ENCODE data around the gene DENND1A. TPM values are rescaled to one million over a fixed set of nuclear protein-coding genes. Genes with fewer than 3 reads are reported as not detected.

DENND1A gene
- total RNA-seq, 1 experiment from 2014 or later: 29.7 TPM

DNA sequence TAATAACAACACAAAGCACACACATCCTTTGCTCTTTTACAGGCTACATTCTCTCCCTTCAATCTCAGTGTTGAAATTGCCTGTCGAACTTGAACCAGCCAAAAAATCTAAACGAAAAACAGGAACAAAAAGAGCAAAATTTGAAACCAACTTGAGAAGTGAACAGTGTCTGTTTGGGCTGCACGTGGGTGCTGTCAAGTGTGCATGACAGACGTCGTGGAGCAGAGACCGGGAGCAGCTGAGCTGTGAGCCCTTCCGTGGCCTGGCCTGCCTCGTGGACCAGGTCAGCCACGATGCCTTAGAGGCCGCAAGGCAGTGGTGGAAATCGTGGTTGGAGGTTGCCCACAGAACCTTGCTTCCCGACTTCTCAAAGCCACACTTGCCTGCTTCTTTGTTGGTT is 34.8 kb upstream of the DENND1A start:
- Histone ChIP-seq H2AFZ (ENCODE audit: low read length) (no peak overlapping the region), H3K9ac (ENCODE audit: low read length) (no peak overlapping the region), H3K27me3 (ENCODE audit: low read length) (0 out of 2 replicates have a peak, but pooled peaks cover 3% of the 10 kb centered on the region), H3K27ac (ENCODE audit: low read length) (no peak overlapping the region), H3K36me3 (ENCODE audit: low read depth, low read length) (no peaks in the 10 kb centered on the region), H3K9me2 (replicated peaks; ENCODE audit: low read length) (no peaks in the 10 kb centered on the region), H3K4me2 (ENCODE audit: low read length) (no peak overlapping the region), H3K79me2 (ENCODE audit: low read length) (no peaks in the 10 kb centered on the region), H3K4me3 (ENCODE audit: low read length) (no peak overlapping the region), H4K20me1 (ENCODE audit: low read length) (no peaks in the 10 kb centered on the region), H3F3A (ENCODE audit: low read length, unreplicated experiment) (no peaks in the 10 kb centered on the region), H3K4me1 (ENCODE audit: insufficient read depth, low read length) (no peaks in the 10 kb centered on the region), H3K9me3 (ENCODE audit: low read length) (no peaks in the 10 kb centered on the region)
- TF ChIP-seq EZH2phosphoT487 (IDR thresholded peaks at IDR 0.05; ENCODE audit: borderline replicate concordance, low read length) (no peak), EZH2 (IDR thresholded peaks at IDR 0.05; ENCODE audit: low read length, unreplicated experiment) (no peak)
- TF ChIP-seq, protein P1, sequence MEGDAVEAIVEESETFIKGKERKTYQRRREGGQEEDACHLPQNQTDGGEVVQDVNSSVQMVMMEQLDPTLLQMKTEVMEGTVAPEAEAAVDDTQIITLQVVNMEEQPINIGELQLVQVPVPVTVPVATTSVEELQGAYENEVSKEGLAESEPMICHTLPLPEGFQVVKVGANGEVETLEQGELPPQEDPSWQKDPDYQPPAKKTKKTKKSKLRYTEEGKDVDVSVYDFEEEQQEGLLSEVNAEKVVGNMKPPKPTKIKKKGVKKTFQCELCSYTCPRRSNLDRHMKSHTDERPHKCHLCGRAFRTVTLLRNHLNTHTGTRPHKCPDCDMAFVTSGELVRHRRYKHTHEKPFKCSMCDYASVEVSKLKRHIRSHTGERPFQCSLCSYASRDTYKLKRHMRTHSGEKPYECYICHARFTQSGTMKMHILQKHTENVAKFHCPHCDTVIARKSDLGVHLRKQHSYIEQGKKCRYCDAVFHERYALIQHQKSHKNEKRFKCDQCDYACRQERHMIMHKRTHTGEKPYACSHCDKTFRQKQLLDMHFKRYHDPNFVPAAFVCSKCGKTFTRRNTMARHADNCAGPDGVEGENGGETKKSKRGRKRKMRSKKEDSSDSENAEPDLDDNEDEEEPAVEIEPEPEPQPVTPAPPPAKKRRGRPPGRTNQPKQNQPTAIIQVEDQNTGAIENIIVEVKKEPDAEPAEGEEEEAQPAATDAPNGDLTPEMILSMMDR (conservative IDR thresholded peaks at IDR 0.05; ENCODE audit: low read depth, low read length): no peak
- ChIA-PET CTCF (no interaction called here), POLR2A (ENCODE audit: unreplicated experiment) (no interaction called here)
- ATAC-seq (no peak), DNase-seq (no peak)
- no TSS peak for BruUV-seq (replicated peaks)
- intact Hi-C loops (cut with micrococcal nuclease): no loop called here

GRCh38 chr9:123960965-123961364 is 31.0 kb upstream of the DENND1A start:
- H3K4me3 ChIP-seq (ENCODE audit: low read length): no peak overlapping the region

GRCh38 chr9:123960366-123960765 is 30.4 kb upstream of the DENND1A start:
- Histone ChIP-seq H3K9me2 (replicated peaks; ENCODE audit: low read length) (no peaks in the 10 kb centered on the region), H3K36me3 (ENCODE audit: low read depth, low read length) (no peaks in the 10 kb centered on the region), H3K4me2 (ENCODE audit: low read length) (no peak overlapping the region), H3K79me2 (ENCODE audit: low read length) (no peaks in the 10 kb centered on the region), H3K27ac (ENCODE audit: low read length) (no peak overlapping the region), H3K4me3 (ENCODE audit: low read length) (no peak overlapping the region), H3K27me3 (ENCODE audit: low read length) (no peaks in the 10 kb centered on the region), H2AFZ (ENCODE audit: low read length) (no peak overlapping the region), H3F3A (ENCODE audit: low read length, unreplicated experiment) (no peaks in the 10 kb centered on the region), H3K9ac (ENCODE audit: low read length) (no peak overlapping the region), H3K9me3 (ENCODE audit: low read length) (no peaks in the 10 kb centered on the region), H3K4me1 (ENCODE audit: insufficient read depth, low read length) (no peaks in the 10 kb centered on the region), H4K20me1 (ENCODE audit: low read length) (no peaks in the 10 kb centered on the region)
- BruUV-seq (replicated peaks): no TSS peak
- no peak for TF ChIP-seq EZH2 (IDR thresholded peaks at IDR 0.05; ENCODE audit: low read length, unreplicated experiment)
- TF ChIP-seq, protein P1 (conservative IDR thresholded peaks at IDR 0.05; ENCODE audit: low read depth, low read length): peak; percentile 39
- no peak for TF ChIP-seq EZH2phosphoT487 (IDR thresholded peaks at IDR 0.05; ENCODE audit: borderline replicate concordance, low read length)
- POLR2A ChIA-PET (ENCODE audit: unreplicated experiment): no interaction called here
- CTCF ChIA-PET: interaction anchor here (0.6 kb wide), 1 partner anchor 75 kb away, joined by 3 read pairs; no protein-coding TSS in a partner anchor
- ATAC-seq (no peak), DNase-seq (no peak)
- intact Hi-C loops (cut with micrococcal nuclease): no loop called here

More at GRCh38 chr9:123960965-123961364, 31.0 kb upstream of the DENND1A start:
- H3K9ac ChIP-seq (ENCODE audit: low read length): no peak overlapping the region
- H2AFZ ChIP-seq (ENCODE audit: low read length): no peak overlapping the region
- no peak for ATAC-seq
- H3K27ac ChIP-seq (ENCODE audit: low read length): no peak overlapping the region
- intact Hi-C loops (cut with micrococcal nuclease): no loop called here
- BruUV-seq (replicated peaks): no TSS peak
- H3K4me2 ChIP-seq (ENCODE audit: low read length): no peak overlapping the region
- no peak for TF ChIP-seq EZH2phosphoT487 (IDR thresholded peaks at IDR 0.05; ENCODE audit: borderline replicate concordance, low read length)
- TF ChIP-seq, protein P1 (conservative IDR thresholded peaks at IDR 0.05; ENCODE audit: low read depth, low read length): no peak
- TF ChIP-seq EZH2 (IDR thresholded peaks at IDR 0.05; ENCODE audit: low read length, unreplicated experiment): no peak
- H3K4me1 ChIP-seq (ENCODE audit: insufficient read depth, low read length): no peaks in the 10 kb centered on the region
- CTCF ChIA-PET: interaction anchor here (0.6 kb wide), 1 partner anchor 75 kb away, joined by 3 read pairs; no protein-coding TSS in a partner anchor
- DNase-seq: no peak
- no peaks in the 10 kb centered on the region for H3K9me2 ChIP-seq (replicated peaks; ENCODE audit: low read length)
- no peaks in the 10 kb centered on the region for H3K9me3 ChIP-seq (ENCODE audit: low read length)
- H3K79me2 ChIP-seq (ENCODE audit: low read length): no peaks in the 10 kb centered on the region
- no peaks in the 10 kb centered on the region for H3K36me3 ChIP-seq (ENCODE audit: low read depth, low read length)
- no peaks in the 10 kb centered on the region for H4K20me1 ChIP-seq (ENCODE audit: low read length)
- no peaks in the 10 kb centered on the region for H3F3A ChIP-seq (ENCODE audit: low read length, unreplicated experiment)
- no peaks in the 10 kb centered on the region for H3K27me3 ChIP-seq (ENCODE audit: low read length)
- POLR2A ChIA-PET (ENCODE audit: unreplicated experiment): no interaction called here

Data from PC-3 (cell line).